NCI-H510A treated with DMSO at 0.1 percent for 48 hours (cell line): ENCODE measurements around the gene GASK1A.

Experiments
- DNase-seq: peaks from one replicate; lab custom pipeline; 2025; lab: John Stamatoyannopoulos, UW

The GASK1A gene

GRCh38 chr3:43087249-43087776 lies 108.2 kb downstream of the GASK1A start:
- no peak for DNase-seq

GRCh38 chr3:43089081-43089480 lies 110.0 kb downstream of the GASK1A start:
- DNase-seq, result no peak

- DNase-seq, result no peak
Observed at GRCh38 chr3:43090238-43090637, 111.1 kb downstream of the GASK1A start.

- DNase-seq, result no peak
Observed at GRCh38 chr3:43091481-43091880, 112.4 kb downstream of the GASK1A start.

- DNase-seq, result no peak
Observed at GRCh38 chr3:43093006-43093405, 113.9 kb downstream of the GASK1A start.

GRCh38 chr3:43093974-43094373 lies 114.9 kb downstream of the GASK1A start:
- DNase-seq, result no peak

GRCh38 chr3:43094381-43094780 lies 115.3 kb downstream of the GASK1A start:
- no peak for DNase-seq

GRCh38 chr3:43094851-43095250 lies 115.7 kb downstream of the GASK1A start:
- no peak for DNase-seq

GRCh38 chr3:43095370-43095769 lies 116.3 kb downstream of the GASK1A start:
- no peak for DNase-seq

GRCh38 chr3:43096761-43097160 lies 117.7 kb downstream of the GASK1A start:
- no peak for DNase-seq

GRCh38 chr3:43097400-43098080 lies 118.4 kb downstream of the GASK1A start:
- no peak for DNase-seq

GRCh38 chr3:43098761-43099160 lies 119.7 kb downstream of the GASK1A start:
- no peak for DNase-seq

GRCh38 chr3:43102773-43103480 lies 123.8 kb downstream of the GASK1A start:
- no peak for DNase-seq

GRCh38 chr3:43104039-43104438 lies 124.9 kb downstream of the GASK1A start:
- no peak for DNase-seq

- no peak for DNase-seq
Observed at GRCh38 chr3:43104660-43105595, 125.8 kb downstream of the GASK1A start.

GRCh38 chr3:43105596-43106292 lies 126.6 kb downstream of the GASK1A start, which contains the start of gene POMGNT2:
Gene POMGNT2 (minus strand): TSS chr3:43106079. CDS start chr3:43081431, 24,648 bp downstream.
- peak; percentile 74 for DNase-seq

- no peak for DNase-seq
Observed at GRCh38 chr3:43106293-43106628, 127.2 kb downstream of the GASK1A start.
